Subcutaneous adipose tissue (tissue), 4 donors: ENCODE results near the gene DCLK1. TPM values are rescaled to one million over a fixed set of nuclear protein-coding genes. Genes with fewer than 3 reads are reported as not detected.

Experiments used
- total RNA-seq, 4 donors: library from RNA; depleted of rRNA; stranded (reverse); fragments of >200 nt; gene quantifications; one replicate each; pipeline ENCODE4 v1.1.0, GENCODE V29; 2016
- TF ChIP-seq, protein P1 (sequence below): fragments of 450-650 bp; IDR thresholded peaks from one replicate; pipeline ENCODE4 v1.5.1; 2016; ENCODE audit warnings: low read depth, mild to moderate bottlenecking, control low read depth, antibody characterized with exemption, moderate library complexity

Gene DCLK1
- total RNA-seq, 4 donors from 2014 or later: 78.9 to 116 (median 106) TPM

GRCh38 chr13:35874704-35875103 is 256.5 kb downstream of the DCLK1 start:
- TF ChIP-seq, protein P1, sequence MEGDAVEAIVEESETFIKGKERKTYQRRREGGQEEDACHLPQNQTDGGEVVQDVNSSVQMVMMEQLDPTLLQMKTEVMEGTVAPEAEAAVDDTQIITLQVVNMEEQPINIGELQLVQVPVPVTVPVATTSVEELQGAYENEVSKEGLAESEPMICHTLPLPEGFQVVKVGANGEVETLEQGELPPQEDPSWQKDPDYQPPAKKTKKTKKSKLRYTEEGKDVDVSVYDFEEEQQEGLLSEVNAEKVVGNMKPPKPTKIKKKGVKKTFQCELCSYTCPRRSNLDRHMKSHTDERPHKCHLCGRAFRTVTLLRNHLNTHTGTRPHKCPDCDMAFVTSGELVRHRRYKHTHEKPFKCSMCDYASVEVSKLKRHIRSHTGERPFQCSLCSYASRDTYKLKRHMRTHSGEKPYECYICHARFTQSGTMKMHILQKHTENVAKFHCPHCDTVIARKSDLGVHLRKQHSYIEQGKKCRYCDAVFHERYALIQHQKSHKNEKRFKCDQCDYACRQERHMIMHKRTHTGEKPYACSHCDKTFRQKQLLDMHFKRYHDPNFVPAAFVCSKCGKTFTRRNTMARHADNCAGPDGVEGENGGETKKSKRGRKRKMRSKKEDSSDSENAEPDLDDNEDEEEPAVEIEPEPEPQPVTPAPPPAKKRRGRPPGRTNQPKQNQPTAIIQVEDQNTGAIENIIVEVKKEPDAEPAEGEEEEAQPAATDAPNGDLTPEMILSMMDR: no peak

DNA sequence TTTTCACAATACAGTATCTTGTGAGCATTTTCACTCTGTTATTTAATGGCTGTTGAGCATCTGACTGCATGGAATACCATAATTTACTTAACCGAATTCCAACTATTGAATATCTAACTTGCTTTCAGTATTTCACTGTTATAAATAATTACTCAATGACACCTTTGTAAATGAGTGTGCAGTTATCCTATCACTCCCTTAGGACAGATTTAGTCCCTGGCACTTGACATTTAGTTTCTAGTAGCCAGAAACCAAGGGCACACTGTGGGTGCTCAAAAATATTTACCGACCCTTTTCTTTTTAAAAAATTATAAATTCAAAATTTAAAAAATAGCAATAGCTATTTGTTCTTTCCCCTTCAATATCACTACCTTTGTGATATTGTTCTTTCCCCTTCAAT is 258.8 kb downstream of the DCLK1 start:
- TF ChIP-seq, protein P1: no peak

- TF ChIP-seq, protein P1: no peak
Observed at GRCh38 chr13:35871561-35871960, 259.6 kb downstream of the DCLK1 start.

- TF ChIP-seq, protein P1: no peak
Observed at GRCh38 chr13:35866801-35867200, 264.4 kb downstream of the DCLK1 start.

DNA sequence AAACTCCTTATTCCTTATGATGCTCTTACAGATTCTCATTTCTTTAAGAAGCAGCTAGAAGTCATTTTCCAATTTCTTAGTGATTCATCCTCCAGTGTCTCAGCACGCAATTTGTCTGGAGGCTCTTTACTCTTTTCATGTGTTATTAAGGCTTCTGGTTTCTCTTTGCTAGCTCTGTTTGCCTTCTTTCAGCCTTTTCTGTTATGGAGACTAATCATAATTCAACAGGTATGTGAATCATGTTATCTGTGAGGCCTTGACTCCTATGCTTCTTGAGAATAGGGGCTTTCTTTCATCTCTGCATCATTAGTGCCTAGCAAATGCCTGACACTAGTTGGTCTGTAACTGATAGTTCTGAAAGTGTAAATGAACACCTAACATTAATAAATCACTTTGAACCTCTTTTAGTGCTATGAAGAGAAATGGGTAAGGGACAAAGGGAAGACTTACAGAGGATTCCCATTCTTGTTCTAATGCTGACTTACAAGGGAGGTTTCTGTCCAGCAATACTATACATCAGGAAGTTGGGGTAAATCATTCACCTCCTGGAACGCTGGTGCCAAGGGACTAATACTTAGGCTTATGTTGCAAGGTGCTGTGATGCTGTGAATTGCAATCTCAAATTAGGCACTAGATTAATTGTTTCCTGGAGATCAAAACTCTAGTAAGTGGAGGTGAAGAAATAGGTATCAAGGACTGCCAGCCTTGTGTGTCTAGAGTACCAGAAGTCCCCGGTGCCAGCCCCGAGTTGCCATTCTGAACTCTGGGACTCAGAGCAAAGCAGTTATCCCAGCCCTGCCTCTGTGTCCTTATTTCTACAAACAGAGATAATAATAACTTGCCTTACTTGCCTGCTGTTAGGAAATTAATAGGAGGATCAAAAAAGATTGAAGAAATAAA is 265.6 kb downstream of the DCLK1 start:
- TF ChIP-seq, protein P1: no peak

DNA sequence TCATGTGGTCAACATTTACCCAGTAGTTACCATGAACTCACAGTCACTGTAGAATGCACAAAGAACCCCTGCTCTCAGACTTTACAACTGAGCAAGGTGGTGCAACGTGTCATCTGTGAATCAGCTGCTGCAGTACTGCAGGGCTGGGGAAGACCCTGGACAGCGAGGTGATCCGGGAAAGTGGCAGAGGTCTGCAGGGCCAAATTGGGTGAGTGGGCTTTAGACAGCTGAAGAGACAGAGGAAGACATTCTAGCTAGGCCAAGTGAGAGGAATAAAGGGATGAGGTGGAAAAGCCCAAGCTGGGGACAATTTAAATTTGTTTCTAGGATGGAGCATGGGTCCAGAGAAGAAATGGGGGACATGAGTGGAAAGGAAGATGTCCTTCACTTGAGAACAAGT is 270.5 kb downstream of the DCLK1 start:
- TF ChIP-seq, protein P1: no peak

DNA sequence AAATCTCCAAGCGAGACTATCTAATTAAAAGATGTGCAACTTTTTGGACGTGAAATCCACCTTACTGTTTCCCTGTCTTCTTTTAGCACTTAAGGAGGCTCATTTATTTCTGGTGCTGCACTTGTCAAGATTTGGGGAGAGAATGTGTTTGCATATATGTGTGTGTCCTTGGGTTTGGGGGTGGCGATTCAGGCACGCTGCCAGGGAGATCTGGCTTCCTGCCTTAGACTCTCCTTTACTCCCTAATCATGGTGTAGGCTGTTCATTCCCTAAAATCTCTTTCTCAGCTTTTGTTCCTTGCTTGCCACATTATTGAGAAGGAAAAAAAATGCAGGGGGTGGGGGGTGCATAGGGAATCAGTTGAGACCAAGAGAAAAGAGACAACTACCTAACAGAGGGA is 271.2 kb downstream of the DCLK1 start:
- TF ChIP-seq, protein P1: no peak
